PC-3 (cell line): ENCODE data around the gene INPP5D. TPM values are rescaled to one million over a fixed set of nuclear protein-coding genes. Genes with fewer than 3 reads are reported as not detected.

Source experiments
- ATAC-seq: fragments of 200-7000 bp; cut with Tn5 transposase; 2 replicates; pipeline ENCODE4 v1.9.1; 2020; ENCODE audit warnings: mild to moderate bottlenecking, moderate library complexity
- BruUV-seq: library from RNA; stranded (reverse); fragments of 400-500 nt; replicated peaks from 2 replicates; lab custom pipeline; 2021; lab: Mats Ljungman, UMichigan
- CTCF ChIA-PET: fragments of 300-600 bp; sonication (Branson Sonifier 250); formaldehyde crosslinking; loops from one replicate; lab custom pipeline; 2022; ENCODE audit warnings: antibody characterized with exemption; lab: Charles Lee
- POLR2A ChIA-PET: fragments of 300-600 bp; sonication (Branson Sonifier 250); formaldehyde crosslinking; loops from one replicate; lab custom pipeline; 2022; ENCODE audit warnings: antibody characterized with exemption; ENCODE audit not compliant: unreplicated experiment; lab: Charles Lee
- DNase-seq: peaks from one replicate; pipeline ENCODE4 v3.0.0-alpha.2; 2015
- H2AFZ ChIP-seq: fragments of 300-600 bp; sonication (generic); 2 replicates; pipeline ENCODE4 v1.6.0; 2016; ENCODE audit warnings: antibody characterized with exemption, low read length
- H3F3A ChIP-seq: fragments of 300-600 bp; sonication (generic); one replicate; pipeline ENCODE4 v1.6.0; 2017; ENCODE audit warnings: antibody characterized with exemption, low read length, control low read depth, mild to moderate bottlenecking; ENCODE audit not compliant: unreplicated experiment
- H3K27ac ChIP-seq: fragments of 300-600 bp; sonication (generic); 2 replicates; pipeline ENCODE4 v1.5.1; 2016; ENCODE audit warnings: mild to moderate bottlenecking, low read length
- H3K27me3 ChIP-seq: fragments of 300-600 bp; sonication (generic); 2 replicates; pipeline ENCODE4 v1.6.1; 2016; ENCODE audit warnings: low read length, mixed read lengths
- H3K36me3 ChIP-seq: fragments of 300-600 bp; sonication (generic); 2 replicates; pipeline ENCODE4 v1.6.1; 2016; ENCODE audit warnings: low read depth, mixed run types, low read length, mixed read lengths
- H3K4me1 ChIP-seq: fragments of 300-600 bp; sonication (generic); 2 replicates; pipeline ENCODE4 v1.5.1; 2016; ENCODE audit warnings: low read length; ENCODE audit not compliant: insufficient read depth
- H3K4me2 ChIP-seq: fragments of 300-600 bp; sonication (generic); 2 replicates; pipeline ENCODE4 v1.6.0; 2016; ENCODE audit warnings: low read length
- H3K4me3 ChIP-seq: fragments of 300-600 bp; sonication (generic); 2 replicates; pipeline ENCODE4 v1.5.1; 2016; ENCODE audit warnings: mild to moderate bottlenecking, low read length, mixed read lengths
- H3K79me2 ChIP-seq: fragments of 300-600 bp; sonication (generic); 2 replicates; pipeline ENCODE4 v1.6.1; 2017; ENCODE audit warnings: low read length, mixed read lengths
- H3K9ac ChIP-seq: fragments of 300-600 bp; sonication (generic); 2 replicates; pipeline ENCODE4 v1.6.0; 2016; ENCODE audit warnings: mild to moderate bottlenecking, low read length
- H3K9me2 ChIP-seq: fragments of 300-600 bp; sonication (generic); replicated peaks from 2 replicates; pipeline ENCODE4 v1.6.1; 2016; ENCODE audit warnings: mixed run types, low read length, mixed read lengths
- H3K9me3 ChIP-seq: fragments of 300-600 bp; sonication (generic); 2 replicates; pipeline ENCODE4 v1.6.1; 2016; ENCODE audit warnings: low read length, mixed read lengths
- H4K20me1 ChIP-seq: fragments of 300-600 bp; sonication (generic); 2 replicates; pipeline ENCODE4 v1.6.1; 2016; ENCODE audit warnings: low read length, mixed read lengths
- CTCF ChIP-seq: fragments of 300-600 bp; sonication (generic); conservative IDR thresholded peaks from 2 replicates; pipeline ENCODE4 v1.5.1; 2017; ENCODE audit warnings: antibody characterized with exemption, low read depth, mild to moderate bottlenecking, low read length
- EZH2 ChIP-seq: fragments of 300-600 bp; sonication (generic); IDR thresholded peaks from one replicate; pipeline ENCODE4 v1.6.1; 2017; ENCODE audit warnings: antibody characterized with exemption, mild to moderate bottlenecking, low read length; ENCODE audit not compliant: unreplicated experiment
- EZH2phosphoT487 ChIP-seq: fragments of 300-600 bp; sonication (generic); IDR thresholded peaks from 2 replicates; pipeline ENCODE4 v1.6.1; 2018; ENCODE audit warnings: mild to moderate bottlenecking, antibody characterized with exemption, low read length, borderline replicate concordance
- intact Hi-C: fragments of 100-400 bp; cut with micrococcal nuclease; formaldehyde crosslinking; loops from 2 replicates; pipeline ENCODE4 v1.9.0; 2023
- total RNA-seq: library from RNA; depleted of rRNA; stranded (reverse); fragments of >200 nt; gene quantifications from 2 replicates; pipeline ENCODE4 v1.2.3, GENCODE V29; 2014

The INPP5D gene
- total RNA-seq, 1 experiment from 2014 or later, result 0.26 TPM

GRCh38 chr2:233179848-233180366, 119.8 kb downstream of the INPP5D start:
- H3K9ac ChIP-seq, result no peak overlapping the region
- H3K36me3 ChIP-seq, result no peaks in the 10 kb centered on the region
- H3K9me2 ChIP-seq, result no peaks in the 10 kb centered on the region
- intact Hi-C loops, result no loop called here
- POLR2A ChIA-PET, result no interaction called here
- no peaks in the 10 kb centered on the region for H3K9me3 ChIP-seq
- no TSS peak for BruUV-seq
- H4K20me1 ChIP-seq, result no peaks in the 10 kb centered on the region
- CTCF ChIA-PET, result no interaction called here
- H3K4me1 ChIP-seq, result no peaks in the 10 kb centered on the region
- TF ChIP-seq CTCF (no peak), EZH2phosphoT487 (no peak), EZH2 (no peak)
- ATAC-seq (no peak), DNase-seq (no peak)
- H3K27ac ChIP-seq, result no peak overlapping the region
- no peak overlapping the region for H2AFZ ChIP-seq
- H3K79me2 ChIP-seq, result no peaks in the 10 kb centered on the region
- H3K4me2 ChIP-seq, result no peak overlapping the region
- no peaks in the 10 kb centered on the region for H3K27me3 ChIP-seq
- H3F3A ChIP-seq, result no peaks in the 10 kb centered on the region
- no peak overlapping the region for H3K4me3 ChIP-seq

GRCh38 chr2:233183869-233184418, 123.8 kb downstream of the INPP5D start:
- intact Hi-C loops, result no loop called here
- POLR2A ChIA-PET, result interaction anchor here (0.6 kb wide), 1 partner anchor 1822 kb away, joined by 4 read pairs; no protein-coding TSS in a partner anchor
- no TSS peak for BruUV-seq
- Histone ChIP-seq H2AFZ (no peak overlapping the region), H3K4me1 (no peaks in the 10 kb centered on the region), H3K27ac (no peak overlapping the region), H3K9me2 (no peaks in the 10 kb centered on the region), H3K9ac (no peak overlapping the region), H4K20me1 (no peaks in the 10 kb centered on the region), H3K79me2 (no peaks in the 10 kb centered on the region), H3K4me2 (no peak overlapping the region), H3F3A (no peaks in the 10 kb centered on the region), H3K4me3 (no peak overlapping the region), H3K27me3 (no peaks in the 10 kb centered on the region), H3K9me3 (no peaks in the 10 kb centered on the region), H3K36me3 (no peaks in the 10 kb centered on the region)
- no peak for DNase-seq
- TF ChIP-seq EZH2phosphoT487, result no peak
- no peak for TF ChIP-seq CTCF
- TF ChIP-seq EZH2, result no peak
- no peak for ATAC-seq
- CTCF ChIA-PET, result interaction anchor here (0.7 kb wide), 2 partner anchors 149 to 223 kb away, joined by 4 read pairs; no protein-coding TSS in a partner anchor

- no peak for ATAC-seq
- Histone ChIP-seq H3F3A (no peaks in the 10 kb centered on the region), H4K20me1 (no peaks in the 10 kb centered on the region), H3K27me3 (no peaks in the 10 kb centered on the region), H3K79me2 (no peaks in the 10 kb centered on the region), H3K9ac (no peak overlapping the region), H2AFZ (no peak overlapping the region), H3K4me2 (no peak overlapping the region), H3K9me3 (no peaks in the 10 kb centered on the region), H3K9me2 (no peaks in the 10 kb centered on the region), H3K4me1 (no peaks in the 10 kb centered on the region), H3K36me3 (no peaks in the 10 kb centered on the region), H3K27ac (no peak overlapping the region), H3K4me3 (no peak overlapping the region)
- intact Hi-C loops, result no loop called here
- ChIA-PET CTCF (interaction anchor here (0.7 kb wide), 1 partner anchor 150 kb away, joined by 4 read pairs; no protein-coding TSS in a partner anchor), POLR2A (no interaction called here)
- BruUV-seq, result no TSS peak
- no peak for TF ChIP-seq CTCF
- TF ChIP-seq EZH2, result no peak
- TF ChIP-seq EZH2phosphoT487, result no peak
- DNase-seq, result no peak
Measured at GRCh38 chr2:233184669-233185068, 124.5 kb downstream of the INPP5D start.
